A172 (cell line): ENCODE measurements around the gene SP100. TPM values are rescaled to one million over a fixed set of nuclear protein-coding genes. Genes with fewer than 3 reads are reported as not detected.

ENCODE experiments used
- DNase-seq: peaks from one replicate; pipeline ENCODE4 v3.0.0-alpha.2; 2015; ENCODE audit warnings: low spot score
- total RNA-seq: library from RNA; depleted of rRNA; stranded (reverse); fragments of >200 nt; shearing (Covaris generic); gene quantifications from 2 replicates; pipeline ENCODE4 v1.2.3, GENCODE V29; 2014; rRNA removed

SP100 gene
- total RNA-seq, 1 experiment from 2014 or later: 66.5 TPM

DNA sequence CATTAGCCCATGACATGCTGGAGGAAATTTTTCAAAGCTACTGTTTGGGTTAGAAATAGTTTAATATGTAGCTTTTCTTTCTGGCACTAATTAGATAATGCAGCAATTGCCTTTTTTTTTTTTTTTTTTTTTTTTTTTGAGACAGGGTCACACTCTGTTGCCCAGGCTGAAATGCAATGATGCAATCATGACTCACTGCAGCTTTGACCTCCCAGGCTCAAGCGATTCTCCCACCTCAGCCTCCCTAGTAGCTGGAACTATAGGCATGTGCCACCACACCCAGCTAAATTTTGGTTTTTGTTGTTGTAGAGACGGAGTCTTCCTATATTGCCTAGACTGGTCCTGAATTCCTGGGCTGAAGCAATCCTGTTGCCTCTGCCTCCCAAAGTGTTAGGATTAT, 136.2 kb downstream of the SP100 start:
- no peak for DNase-seq

DNA sequence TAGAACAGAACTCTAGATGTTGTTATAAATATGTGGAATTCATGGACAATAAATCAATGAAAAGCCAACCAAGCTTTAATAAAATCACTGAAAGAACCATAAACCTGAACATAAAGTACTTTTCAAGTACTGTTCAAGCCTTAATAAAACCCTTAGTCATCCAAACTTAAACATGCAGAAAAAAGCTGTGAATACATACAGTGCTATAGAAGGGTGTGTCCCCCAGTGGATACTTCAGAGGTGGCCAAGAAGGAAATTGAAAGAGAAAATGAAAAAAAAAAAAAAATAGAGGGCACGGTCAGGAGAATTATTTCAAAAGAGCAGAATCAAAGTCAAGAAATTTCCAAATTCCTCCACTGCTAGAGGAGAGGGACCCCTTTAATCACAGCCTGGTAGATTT, 141.1 kb downstream of the SP100 start:
- DNase-seq: no peak

GRCh38 chr2:230564805-230565779, 149.1 kb downstream of the SP100 start:
- DNase-seq: peak; percentile 35

DNA sequence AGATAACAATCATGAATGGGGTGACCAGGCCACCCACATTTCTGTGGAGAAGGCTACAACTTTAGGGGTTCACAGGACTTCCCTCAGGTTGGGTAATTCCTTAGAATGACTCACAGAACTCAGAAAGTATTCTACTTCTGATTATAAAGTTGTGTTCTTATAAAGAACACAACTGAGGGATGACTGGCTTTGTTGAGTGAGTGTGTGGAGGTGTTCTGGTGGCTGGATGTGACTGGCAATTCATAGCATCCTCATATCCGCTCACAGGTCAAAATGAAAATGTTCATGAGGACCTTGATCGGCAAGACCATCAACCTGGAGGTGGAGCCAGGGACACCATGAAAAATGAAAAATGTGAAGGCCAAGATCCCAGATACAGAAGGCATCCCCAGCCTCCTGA, 153.3 kb downstream of the SP100 start:
- no peak for DNase-seq

- no peak for DNase-seq
These were observed 155.0 kb downstream of the SP100 start for GRCh38 chr2:230570987-230571386.

- peak; percentile 35 for DNase-seq
These were observed 159.8 kb downstream of the SP100 start for GRCh38 chr2:230575642-230576324.

- DNase-seq: no peak
These were observed 161.1 kb downstream of the SP100 start for GRCh38 chr2:230577114-230577513.

DNA sequence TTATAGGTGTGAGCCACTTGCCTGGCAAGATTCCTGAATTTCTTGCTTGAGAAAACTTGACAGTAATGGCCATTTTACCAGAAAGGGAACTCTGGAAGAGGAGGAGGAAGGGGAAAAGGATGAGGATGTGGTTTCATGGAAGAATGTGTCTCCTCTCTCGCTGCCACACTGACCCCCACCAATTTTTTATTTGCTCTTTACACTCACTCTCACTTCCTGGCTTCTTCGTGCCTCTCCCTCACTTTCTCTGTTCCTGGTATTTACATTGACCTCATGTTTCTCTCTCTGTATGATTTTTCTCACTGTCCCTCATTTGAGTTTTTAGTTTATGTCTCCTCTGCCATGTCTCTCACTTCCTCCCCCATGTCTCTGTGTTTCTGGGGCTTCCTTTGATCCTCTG, 162.1 kb downstream of the SP100 start:
- DNase-seq: peak; percentile 71

DNA sequence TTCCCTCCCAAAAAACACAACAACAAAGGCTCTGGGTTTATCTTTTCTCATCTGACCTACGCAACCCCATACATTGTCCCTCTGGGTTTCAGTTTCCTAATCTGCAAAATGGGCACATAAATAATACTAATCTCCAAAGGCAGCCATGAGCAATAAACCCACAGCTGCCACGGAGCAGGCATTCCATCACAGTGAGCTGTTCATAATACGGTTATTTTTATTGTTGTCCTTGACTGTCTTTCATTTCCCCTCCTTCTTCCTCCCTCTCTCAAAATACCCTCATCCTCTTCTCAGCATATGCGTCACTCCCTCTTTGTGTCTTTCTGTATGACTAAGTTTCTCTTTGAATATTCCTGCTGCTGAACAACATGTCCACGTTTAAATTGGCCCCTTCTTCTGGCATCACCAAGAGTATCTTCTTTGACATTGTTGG, 166.9 kb downstream of the SP100 start:
- DNase-seq: peak; percentile 84

DNA sequence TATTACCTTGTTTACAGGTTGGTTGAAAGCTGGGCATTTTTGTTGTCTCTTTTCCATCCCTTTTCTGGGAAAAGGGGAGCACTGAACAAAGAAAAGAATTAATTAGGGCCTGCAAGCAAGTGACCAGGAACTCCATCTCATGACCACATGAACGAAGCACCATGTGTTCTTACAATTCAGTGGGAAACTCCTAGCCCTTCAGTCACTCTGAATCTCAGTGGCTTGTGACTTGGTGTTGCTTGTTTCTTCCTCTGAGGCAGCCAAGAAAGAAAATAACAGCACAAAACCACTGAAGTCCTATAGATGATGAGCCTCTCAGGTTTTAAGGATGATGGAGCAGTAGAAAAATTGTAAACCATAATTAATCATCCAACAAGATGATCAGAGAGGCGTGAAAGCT, 167.6 kb downstream of the SP100 start:
- DNase-seq: no peak

DNA sequence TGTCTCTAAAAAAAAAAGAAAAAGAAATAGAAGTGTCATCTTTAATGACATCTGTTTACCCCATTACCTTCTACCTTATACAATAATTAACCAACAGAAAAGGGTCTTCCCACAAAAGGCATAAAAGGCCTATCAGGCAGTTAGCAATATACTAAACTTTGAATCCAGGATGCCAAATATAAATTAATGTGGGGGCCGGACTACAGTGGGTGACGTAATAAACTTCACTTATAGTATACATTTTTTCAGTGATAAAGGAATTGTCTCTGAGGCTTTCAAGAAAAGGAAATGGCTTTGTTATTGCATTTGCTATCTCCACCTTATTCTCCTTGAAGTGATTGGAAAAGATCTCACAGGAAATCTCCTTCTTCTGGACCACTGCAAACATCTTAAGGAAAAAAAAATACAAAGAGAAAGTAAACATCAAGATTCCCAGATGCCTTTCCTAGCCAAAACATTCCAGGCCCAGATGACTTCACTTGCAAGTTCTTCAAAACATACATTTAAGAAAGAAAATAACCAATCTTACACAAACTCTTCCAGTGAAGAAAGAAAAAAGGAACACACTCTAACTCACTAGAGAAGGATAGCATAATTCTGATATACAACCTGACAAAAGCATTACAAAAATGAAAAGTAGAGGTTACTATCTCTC, 170.5 kb downstream of the SP100 start:
- no peak for DNase-seq

DNA sequence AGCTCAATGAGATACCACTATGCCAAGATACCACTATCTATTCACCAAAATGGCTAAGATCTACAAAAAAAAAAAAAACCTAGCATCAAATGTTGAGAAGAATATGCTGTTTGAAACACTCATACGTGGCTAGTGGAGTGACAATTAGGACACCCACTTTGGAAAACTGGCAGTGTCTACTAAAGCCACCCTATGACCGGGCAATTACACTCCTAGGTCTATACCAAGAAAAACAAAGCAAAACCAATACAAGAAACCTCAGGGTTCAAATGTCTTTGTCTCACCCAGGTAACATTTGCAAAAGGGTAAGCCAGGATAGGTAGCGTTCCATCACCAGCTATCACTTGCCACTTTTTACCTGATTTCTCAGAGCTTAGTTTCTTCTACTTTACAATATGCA, 173.0 kb downstream of the SP100 start:
- no peak for DNase-seq

DNA sequence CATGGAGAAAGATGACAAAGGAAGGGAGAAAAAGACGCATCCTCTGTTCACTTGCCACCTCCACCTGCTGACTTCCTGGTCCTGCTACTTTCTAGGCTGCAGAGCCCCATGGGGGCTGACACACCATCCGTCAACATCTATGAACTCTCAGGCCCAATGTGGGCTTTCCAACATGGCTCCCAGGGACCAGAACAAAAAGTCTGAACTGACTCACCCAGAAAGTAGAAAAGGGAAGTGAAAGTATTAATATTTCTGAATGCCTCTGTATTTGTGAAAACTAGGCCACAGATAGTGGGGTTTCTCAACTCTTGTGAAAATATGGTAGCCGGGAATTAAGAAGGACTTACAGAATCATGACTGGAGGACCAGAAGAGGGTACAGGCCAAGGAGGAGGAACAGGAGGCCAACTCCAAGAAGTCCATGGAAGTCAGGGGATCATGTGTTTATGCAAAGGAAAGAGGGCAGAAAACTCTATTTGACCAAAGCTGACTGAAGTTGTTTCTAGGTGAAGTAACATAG, 173.6 kb downstream of the SP100 start:
- DNase-seq: no peak

GRCh38 chr2:230590333-230590732, 174.3 kb downstream of the SP100 start:
- no peak for DNase-seq

DNA sequence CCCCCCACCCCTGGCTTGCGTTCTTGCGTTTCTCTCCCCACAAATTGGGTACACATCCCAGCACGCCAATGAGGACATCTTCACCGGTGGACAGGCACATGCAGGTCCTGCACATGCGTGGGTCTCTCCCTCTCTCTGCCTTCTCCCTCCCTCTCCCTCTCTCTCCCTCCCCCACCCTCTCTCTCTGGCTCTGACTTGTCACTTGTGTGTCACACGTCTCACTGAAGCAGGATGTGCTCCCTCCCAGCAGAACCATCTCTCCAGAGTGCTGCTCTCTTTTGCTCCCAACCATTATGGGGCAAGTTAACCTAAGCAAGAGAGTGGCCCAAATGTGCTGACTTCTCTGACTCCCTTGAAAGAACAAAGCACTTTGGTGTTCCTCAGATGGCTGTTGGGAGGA, 175.8 kb downstream of the SP100 start:
- DNase-seq: no peak

DNA sequence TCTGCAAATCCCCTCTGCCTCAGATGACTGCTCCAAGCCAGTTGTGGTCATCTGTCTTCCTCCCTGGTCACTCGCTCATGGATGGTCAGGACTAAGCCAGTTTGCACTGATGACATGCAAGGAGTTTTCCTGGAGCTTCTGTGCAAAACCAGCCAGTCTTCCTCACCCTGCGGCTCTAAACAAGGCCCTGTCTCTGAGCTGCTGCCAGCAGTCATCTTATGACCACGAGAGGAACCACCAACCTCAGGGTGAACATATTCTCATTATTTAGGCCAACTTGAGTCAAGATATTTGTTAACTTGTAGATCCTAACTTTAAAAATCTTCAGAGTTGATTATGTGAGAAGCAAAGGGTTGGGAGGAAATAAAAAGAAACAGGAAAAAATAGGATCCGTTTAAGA, 176.8 kb downstream of the SP100 start:
- no peak for DNase-seq

Other genes with a start within 250 kb of the SP100 start
- gene SP110, start 196.2 kb upstream of the SP100 start, total RNA-seq: 18.9 and 22.6 TPM in 2 replicates
- gene SP140, start 190.5 kb upstream of the SP100 start, total RNA-seq: 0.65 and 1.6 TPM in 2 replicates
- gene SP140L, start 89.0 kb upstream of the SP100 start, total RNA-seq: 10.4 and 13.0 TPM in 2 replicates